Gastroesophageal sphincter (tissue), 3 donors: Measurements from ENCODE around the gene CFAP58.

Source experiments
- CTCF ChIP-seq, 4 experiments: fragments of 200-600 bp in 2 of 4; fragments of 450-650 bp in 2 of 4; sonication (generic) in 1 of 4; IDR thresholded peaks; one replicate each; pipeline ENCODE4 v1.5.1; 2017 to 2019; ENCODE audit warnings: antibody characterized with exemption in 4 of 4, mild to moderate bottlenecking in 2 of 4, moderate library complexity in 2 of 4
- EP300 ChIP-seq: sonication (generic); formaldehyde crosslinking; IDR thresholded peaks from one replicate; pipeline ENCODE4 v1.6.1; 2017; ENCODE audit warnings: antibody characterized with exemption, mild to moderate bottlenecking
- POLR2A ChIP-seq, 2 donors: fragments of 450-650 bp; IDR thresholded peaks; one replicate each; pipeline ENCODE4 v1.6.1; 2017; ENCODE audit warnings: antibody characterized with exemption in 2 of 2, mild to moderate bottlenecking in 2 of 2, moderate library complexity in 1 of 2
- POLR2AphosphoS5 ChIP-seq: sonication (generic); formaldehyde crosslinking; IDR thresholded peaks from one replicate; pipeline ENCODE4 v1.6.1; 2017; ENCODE audit warnings: antibody characterized with exemption

- TF ChIP-seq CTCF (IDR thresholded peaks at IDR 0.05), result no peak
- TF ChIP-seq POLR2A (IDR thresholded peaks at IDR 0.05), result no peak
- no peak for TF ChIP-seq EP300
- no peak for TF ChIP-seq POLR2AphosphoS5
Measured at GRCh38 chr10:104437226-104437625, 83.6 kb downstream of the CFAP58 start.
